NCI-H460 (cell line): ENCODE data around the gene SPACA9. TPM values are rescaled to one million over a fixed set of nuclear protein-coding genes. Genes with fewer than 3 reads are reported as not detected.

Source experiments
- DNase-seq: peaks from one replicate; pipeline ENCODE4 v3.0.0-alpha.2; 2016; ENCODE audit warnings: low read depth; ENCODE audit errors: extremely low read depth
- total RNA-seq: library from RNA; depleted of rRNA; stranded (reverse); fragments of >200 nt; shearing (Covaris generic); gene quantifications from 2 replicates; pipeline ENCODE4 v1.2.3, GENCODE V29; 2014

Gene SPACA9
- total RNA-seq, 1 experiment from 2014 or later = 7.9 TPM

- no peak for DNase-seq
Measured at GRCh38 chr9:132862533-132862932, 16.2 kb upstream of the SPACA9 start.

- DNase-seq = no peak
Measured at GRCh38 chr9:132863096-132863495, 15.6 kb upstream of the SPACA9 start.

- DNase-seq = no peak
Measured at GRCh38 chr9:132864277-132864676, 14.4 kb upstream of the SPACA9 start.

- no peak for DNase-seq
Measured at GRCh38 chr9:132864691-132865090, 14.0 kb upstream of the SPACA9 start.

GRCh38 chr9:132866898-132867297 is 11.8 kb upstream of the SPACA9 start:
- DNase-seq = no peak

GRCh38 chr9:132869266-132869665 is 9.4 kb upstream of the SPACA9 start:
- DNase-seq = no peak

GRCh38 chr9:132873403-132873802 is 5.3 kb upstream of the SPACA9 start:
- DNase-seq = no peak

GRCh38 chr9:132875159-132875558 is 3.5 kb upstream of the SPACA9 start:
- DNase-seq = no peak

- DNase-seq = no peak
Measured at GRCh38 chr9:132876849-132877248, 1.8 kb upstream of the SPACA9 start.

- DNase-seq = no peak
Measured at GRCh38 chr9:132877458-132877823, 1.3 kb upstream of the SPACA9 start.

GRCh38 chr9:132877824-132878694 is 639 bp upstream of the SPACA9 start, which contains the start of gene AK8:
Gene AK8 (minus strand): TSS chr9:132878284. CDS start chr9:132878255, 29 bp downstream.
- peak; percentile 58 for DNase-seq

- no peak for DNase-seq
Measured at GRCh38 chr9:132879457-132880323, 992 bp downstream of the SPACA9 start.

GRCh38 chr9:132880324-132880661 is 1.6 kb downstream of the SPACA9 start:
- no peak for DNase-seq

- no peak for DNase-seq
Measured at GRCh38 chr9:132881826-132882225, 3.1 kb downstream of the SPACA9 start.

- DNase-seq = no peak
Measured at GRCh38 chr9:132882616-132883015, 3.9 kb downstream of the SPACA9 start.

GRCh38 chr9:132883349-132884294 is 4.9 kb downstream of the SPACA9 start:
- DNase-seq = no peak

GRCh38 chr9:132885720-132886333 is 7.1 kb downstream of the SPACA9 start:
- DNase-seq = no peak

GRCh38 chr9:132886334-132886725 is 7.6 kb downstream of the SPACA9 start:
- no peak for DNase-seq

- no peak for DNase-seq
Measured at GRCh38 chr9:132887181-132888120, 8.8 kb downstream of the SPACA9 start.
